ENCODE data around the gene ZNF180.

ZNF180 gene

DNA sequence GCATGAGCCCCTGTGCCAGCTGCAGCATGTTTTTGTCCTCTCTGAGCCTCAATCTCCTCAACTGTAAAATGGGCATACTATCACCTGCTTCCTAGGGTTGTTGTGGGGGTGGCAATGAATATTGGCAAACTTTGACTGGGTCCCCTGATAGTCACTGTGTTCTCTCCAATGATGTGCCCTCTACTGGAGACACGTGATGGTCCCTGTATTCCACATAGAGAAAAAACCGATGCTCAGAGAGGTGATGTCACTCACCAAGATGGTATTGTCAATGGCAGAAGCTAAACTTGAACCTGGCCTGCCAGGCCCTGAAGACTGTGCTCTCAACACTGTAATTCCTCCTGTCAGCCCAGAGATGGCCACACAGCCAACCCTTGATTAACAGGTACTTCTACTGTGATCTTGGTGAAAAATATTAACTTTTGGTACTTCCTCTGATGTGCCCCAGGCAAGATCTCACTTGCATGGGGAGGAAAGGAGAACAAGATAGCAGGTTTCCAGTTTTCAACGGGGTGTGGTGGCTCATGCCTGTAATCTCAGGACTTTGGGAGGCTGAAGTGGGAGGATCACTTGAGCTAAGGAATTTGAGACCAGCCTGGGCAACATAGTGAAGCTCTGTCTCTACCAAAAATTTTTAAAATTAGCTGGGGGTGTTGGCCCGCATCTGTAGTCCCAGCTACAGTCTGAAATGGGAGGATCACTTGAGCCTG lies 25.6 kb upstream of the ZNF180 start:
- TF ChIP-seq, protein P1, sequence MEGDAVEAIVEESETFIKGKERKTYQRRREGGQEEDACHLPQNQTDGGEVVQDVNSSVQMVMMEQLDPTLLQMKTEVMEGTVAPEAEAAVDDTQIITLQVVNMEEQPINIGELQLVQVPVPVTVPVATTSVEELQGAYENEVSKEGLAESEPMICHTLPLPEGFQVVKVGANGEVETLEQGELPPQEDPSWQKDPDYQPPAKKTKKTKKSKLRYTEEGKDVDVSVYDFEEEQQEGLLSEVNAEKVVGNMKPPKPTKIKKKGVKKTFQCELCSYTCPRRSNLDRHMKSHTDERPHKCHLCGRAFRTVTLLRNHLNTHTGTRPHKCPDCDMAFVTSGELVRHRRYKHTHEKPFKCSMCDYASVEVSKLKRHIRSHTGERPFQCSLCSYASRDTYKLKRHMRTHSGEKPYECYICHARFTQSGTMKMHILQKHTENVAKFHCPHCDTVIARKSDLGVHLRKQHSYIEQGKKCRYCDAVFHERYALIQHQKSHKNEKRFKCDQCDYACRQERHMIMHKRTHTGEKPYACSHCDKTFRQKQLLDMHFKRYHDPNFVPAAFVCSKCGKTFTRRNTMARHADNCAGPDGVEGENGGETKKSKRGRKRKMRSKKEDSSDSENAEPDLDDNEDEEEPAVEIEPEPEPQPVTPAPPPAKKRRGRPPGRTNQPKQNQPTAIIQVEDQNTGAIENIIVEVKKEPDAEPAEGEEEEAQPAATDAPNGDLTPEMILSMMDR (IDR thresholded peaks at IDR 0.05; ENCODE audit: control insufficient read depth, extremely low read depth, insufficient read depth) = no peak
- no peak overlapping the region for H3K4me3 ChIP-seq (ENCODE audit: low read depth, low read length)
- DNase-seq (ENCODE audit: low read depth) = no peak

DNA sequence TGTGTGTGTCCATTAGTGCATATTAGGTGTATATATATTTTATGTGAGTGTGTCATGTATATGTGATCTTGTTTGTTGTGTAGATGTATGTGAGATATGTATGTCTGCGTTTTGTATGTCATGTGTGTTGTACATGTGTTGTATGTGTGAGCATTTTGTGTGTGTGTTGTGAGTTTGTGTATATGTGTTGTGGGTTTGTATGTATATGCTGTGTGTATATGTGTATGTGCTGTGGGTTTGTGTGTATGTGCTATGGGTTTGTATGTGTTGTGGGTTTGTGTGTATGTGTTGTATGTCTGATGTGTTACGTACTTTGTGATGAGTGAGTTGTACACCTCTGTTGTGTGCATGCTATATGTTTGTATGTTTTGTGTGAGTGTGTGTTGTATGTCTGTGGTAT lies 21.0 kb upstream of the ZNF180 start:
- H3K4me3 ChIP-seq (ENCODE audit: low read depth, low read length) = no peak overlapping the region
- TF ChIP-seq, protein P1 (IDR thresholded peaks at IDR 0.05; ENCODE audit: control insufficient read depth, extremely low read depth, insufficient read depth) = no peak
- no peak for DNase-seq (ENCODE audit: low read depth)

DNA sequence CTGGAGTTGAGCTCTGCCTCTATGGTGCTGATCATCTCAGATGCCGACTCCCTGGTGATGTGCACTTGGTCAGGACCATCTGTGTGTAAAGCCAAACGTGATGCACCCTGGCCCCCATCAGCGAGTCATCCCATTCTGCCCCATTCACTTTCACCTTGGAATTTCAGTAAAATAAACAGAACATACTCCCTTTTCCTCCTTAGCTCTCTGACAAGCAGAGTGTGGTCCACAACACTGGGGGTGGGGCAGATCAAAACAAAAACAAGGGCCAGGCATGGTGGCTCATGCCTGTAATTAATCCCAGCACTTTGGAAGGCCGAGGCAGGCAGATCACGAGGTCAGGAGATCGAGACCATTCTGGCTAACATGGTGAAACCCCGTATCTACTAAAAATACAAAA lies 16.8 kb upstream of the ZNF180 start:
- DNase-seq (ENCODE audit: low read depth) = no peak
- TF ChIP-seq, protein P1 (IDR thresholded peaks at IDR 0.05; ENCODE audit: control insufficient read depth, extremely low read depth, insufficient read depth) = no peak
- no peak overlapping the region for H3K4me3 ChIP-seq (ENCODE audit: low read depth, low read length)

DNA sequence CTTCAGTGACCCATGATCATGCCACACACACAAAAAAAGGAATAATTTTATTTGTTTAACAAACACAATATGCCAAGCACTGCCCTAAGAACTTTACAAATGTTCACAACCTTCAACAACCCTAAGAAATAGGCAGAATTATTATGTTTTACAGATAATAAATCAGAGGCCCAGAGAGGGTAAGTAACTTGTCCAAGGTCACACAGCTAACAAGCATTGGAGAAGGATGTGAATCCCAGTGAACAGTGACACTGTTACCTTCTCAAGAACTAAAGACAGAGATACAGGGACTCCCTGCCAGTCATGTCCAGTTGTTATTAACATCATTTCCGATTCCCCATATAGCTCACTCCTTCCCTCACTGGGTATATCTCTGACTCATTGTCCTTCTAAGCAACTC lies 15.6 kb upstream of the ZNF180 start:
- no peak overlapping the region for H3K4me3 ChIP-seq (ENCODE audit: low read depth, low read length)
- no peak for DNase-seq (ENCODE audit: low read depth)
- TF ChIP-seq, protein P1 (IDR thresholded peaks at IDR 0.05; ENCODE audit: control insufficient read depth, extremely low read depth, insufficient read depth) = no peak

DNA sequence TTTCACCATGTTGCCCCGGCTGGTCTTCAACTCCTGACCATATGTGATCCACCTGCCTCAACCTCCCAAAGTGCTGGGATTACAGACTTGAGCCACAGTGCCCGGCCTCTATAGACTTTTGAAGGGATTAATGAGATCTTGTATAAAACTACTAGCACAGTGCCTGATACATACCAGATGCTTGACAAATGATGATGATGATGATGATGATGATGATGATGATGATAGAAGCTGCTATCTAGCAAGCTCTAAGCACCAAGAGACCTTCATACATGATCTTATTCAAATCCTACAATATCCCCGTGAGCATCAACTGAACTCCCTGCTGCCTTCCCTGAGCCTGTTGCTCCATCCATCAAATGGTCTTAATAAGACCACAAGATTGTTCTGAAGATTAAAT lies 14.7 kb upstream of the ZNF180 start:
- no peak for DNase-seq (ENCODE audit: low read depth)
- TF ChIP-seq, protein P1 (IDR thresholded peaks at IDR 0.05; ENCODE audit: control insufficient read depth, extremely low read depth, insufficient read depth) = no peak
- no peak overlapping the region for H3K4me3 ChIP-seq (ENCODE audit: low read depth, low read length)

DNA sequence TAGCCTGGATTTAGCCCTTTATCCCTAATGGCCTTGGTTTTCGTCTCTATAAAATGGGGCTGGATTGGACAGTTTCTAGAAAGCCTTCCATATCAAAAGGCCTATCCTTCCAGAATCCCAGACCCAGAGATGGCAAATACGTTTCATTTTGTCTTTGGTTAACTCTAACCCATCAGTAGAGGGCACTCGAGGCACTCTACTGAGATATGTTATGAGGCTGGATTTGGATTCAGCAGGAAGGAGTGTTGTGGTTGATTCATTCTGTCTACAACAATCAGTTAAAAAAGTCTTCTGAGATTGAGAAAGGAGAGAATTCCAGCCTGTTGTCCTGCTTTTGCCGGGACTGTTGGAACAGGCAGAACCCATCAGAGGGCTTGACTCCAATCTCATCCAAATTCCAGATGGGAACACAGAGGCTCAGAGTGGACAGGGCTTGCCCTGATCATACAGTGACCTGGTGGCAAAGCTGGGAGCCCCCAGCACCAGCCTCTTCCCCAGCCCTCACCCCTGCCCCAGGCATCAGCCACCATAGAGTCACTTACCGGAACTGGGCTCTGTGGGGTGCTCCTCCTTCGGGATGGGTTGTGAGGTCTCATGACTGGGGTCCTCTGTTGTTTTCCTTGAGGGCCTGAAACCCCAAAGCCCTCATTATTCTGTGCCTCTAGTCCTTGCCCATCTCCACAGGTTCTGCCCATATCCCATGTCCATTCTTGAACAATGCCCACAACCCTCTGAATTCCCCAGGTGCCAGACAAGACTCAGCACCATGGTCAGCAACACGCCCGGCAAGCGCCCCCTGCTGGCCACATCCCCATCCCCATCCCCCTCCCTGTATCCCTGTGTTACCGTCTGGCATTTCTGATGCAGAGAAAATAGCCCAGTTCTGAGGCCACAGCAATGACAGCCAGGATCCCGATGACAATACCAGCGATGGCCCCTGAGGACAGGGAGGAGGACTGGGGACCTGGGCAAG lies 12.3 kb upstream of the ZNF180 start:
- DNase-seq (ENCODE audit: low read depth) = peak; percentile 30
- TF ChIP-seq, protein P1 (IDR thresholded peaks at IDR 0.05; ENCODE audit: control insufficient read depth, extremely low read depth, insufficient read depth) = peak; percentile 56
- H3K4me3 ChIP-seq (ENCODE audit: low read depth, low read length) = no peak overlapping the region
